NCI-H345 (cell line): Measurements from ENCODE around the gene SYT11.
A peak's percentile ranks its signal among the peaks of the same experiment; 100 is the strongest.
"Not testable (repeated sequence)": the region's sequence is repeated elsewhere in the genome, so short reads cannot be mapped to it uniquely, and the experiment has no call there.

ENCODE experiments used
- DNase-seq: peaks from one replicate; lab custom pipeline; 2025; lab: John Stamatoyannopoulos, UW

SYT11 gene

DNA sequence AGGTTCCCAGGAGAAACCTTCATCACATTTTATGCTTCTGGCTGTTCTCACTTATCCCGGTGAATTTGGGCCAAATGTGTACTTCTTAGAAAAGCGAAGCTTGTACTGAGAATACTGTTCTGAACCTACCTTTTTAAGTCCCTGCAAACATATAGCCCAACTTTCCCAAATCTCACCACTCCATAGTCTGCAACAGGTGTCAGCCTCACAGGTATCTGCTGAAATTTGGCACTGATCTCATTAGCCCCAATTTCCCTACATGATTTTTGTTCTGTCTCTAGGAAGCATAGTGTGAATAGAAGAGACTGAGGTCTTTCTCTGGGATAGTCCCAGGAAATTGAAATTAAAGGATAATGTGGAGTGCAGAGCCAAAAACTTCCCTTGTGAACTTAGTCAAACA is 40.3 kb downstream of the SYT11 start:
- no peak for DNase-seq

DNA sequence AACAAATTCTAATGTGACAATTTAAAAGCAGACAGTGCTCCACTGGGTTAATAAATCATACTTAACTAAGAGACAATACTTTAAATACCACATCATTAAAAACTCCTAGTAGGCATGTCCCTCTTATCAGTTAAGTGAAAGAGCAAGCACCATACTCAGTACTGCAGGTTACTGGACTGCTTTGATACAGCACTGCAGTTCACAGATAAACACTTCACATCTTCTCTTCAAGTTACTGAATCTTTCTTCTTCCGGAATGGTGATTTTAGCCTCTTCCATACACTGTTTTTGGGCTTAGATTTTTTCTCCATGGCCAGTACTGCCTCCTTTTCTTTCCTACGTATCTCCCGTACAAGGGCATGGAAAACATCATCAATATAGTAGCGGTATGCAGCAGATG is 40.8 kb downstream of the SYT11 start:
- DNase-seq = no peak

DNA sequence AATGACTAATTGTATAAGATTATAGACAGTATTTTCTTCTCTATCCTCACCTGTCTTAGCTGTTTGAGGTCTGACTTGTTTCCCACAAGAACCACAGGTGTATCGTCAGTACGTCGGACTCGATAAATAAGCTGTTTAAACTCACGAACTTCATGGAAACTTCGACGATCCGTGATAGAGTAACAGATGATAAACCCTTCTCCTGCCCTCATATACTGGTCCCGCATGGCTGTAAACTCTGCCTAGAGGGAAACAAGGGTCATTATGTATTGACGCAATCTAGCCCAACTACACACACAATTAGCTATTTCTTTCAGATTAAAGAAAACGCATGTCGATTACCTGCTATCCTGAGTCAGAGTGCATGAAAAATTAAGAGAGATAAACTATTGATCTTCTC is 44.9 kb downstream of the SYT11 start:
- DNase-seq = no peak

DNA sequence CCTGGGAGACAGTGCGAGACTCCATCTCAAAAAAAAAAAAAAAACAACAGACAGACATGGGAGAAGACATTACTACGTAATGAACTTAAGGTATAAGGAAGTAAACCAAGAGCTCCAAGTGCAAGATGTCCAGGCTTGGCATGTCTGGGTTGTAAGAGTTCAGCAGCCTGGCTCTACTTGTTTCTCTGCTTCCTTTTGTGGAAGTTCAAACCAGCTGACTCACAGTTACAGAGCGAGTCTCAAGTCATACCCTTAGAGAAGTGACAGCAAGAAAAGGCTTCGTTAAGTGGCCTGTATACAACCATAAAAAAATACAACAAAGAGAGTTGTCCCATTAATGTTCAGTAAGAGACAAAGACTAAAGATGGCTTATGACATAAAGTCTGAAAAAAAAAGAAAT is 50.5 kb downstream of the SYT11 start:
- DNase-seq = no peak

DNA sequence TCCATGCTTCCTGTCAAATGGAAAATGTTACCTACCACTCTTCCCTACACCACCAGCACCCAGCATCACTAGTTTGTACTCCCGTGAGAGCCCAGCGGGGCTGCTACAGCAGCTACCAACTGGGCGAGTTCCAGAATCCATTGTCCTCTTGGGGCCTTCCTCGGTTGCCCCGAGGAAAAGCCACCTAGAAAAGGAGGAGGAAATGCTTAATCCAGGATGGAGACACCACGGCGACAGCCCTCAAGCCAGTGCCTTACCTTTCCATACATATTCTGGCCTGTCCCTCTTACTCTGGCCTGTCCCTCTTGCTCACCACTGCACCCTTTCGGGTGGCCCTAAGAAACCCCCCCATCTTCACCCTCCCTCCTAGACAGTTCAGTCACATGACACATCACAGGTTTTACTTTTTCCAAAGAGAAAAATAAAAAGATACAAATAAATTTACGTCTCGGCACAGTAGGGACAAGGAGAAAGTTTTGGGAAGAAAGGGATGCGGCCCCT is 51.3 kb downstream of the SYT11 start:
- DNase-seq = peak; percentile 78

DNA sequence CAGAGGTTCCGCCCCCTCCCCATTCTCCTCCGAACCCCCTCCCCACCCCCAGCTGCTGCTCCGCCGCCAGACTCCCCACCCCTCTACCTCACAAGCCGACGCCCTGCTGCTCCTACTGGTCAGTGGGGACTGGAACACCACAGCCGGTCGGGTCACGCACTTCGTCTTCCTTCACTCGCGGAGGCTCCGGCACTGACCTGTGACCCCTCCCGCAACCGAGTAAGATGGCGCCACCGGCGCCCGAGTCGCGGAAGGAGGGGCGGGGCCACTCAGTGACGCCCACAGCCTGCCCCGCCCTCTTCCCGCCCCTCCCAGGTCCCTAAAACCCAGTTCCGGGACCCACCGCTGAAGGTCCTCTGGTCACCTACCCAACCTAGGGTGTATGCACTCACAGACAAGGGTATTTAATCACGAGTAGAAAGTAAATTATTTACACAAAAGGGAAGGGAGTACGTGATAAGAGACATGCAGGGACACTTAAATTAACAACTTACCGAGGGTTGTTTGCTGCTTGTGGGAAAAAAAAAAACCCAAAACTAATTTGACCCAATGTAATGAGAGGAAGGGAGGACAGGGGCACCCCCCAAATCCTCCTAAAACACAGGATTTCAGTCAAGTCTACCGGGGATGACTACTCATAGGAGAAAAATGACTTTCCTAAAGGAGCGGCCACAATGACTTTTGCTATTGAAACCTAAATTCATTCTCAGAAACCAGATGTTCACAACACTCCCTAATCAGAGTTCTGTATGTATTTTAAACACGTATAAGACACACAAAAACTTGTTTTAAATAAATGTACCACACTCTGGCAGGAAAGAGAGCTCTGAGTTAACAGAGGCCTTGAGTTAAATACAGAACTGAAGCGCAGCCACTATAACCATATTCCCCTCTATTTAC is 52.0 kb downstream of the SYT11 start, which contains the start of gene RIT1:
RIT1 (minus strand) TSS at position 194 of the 900 bp plus-strand sequence. CDS start 588 bp downstream, outside the sequence.
- DNase-seq = peak; percentile 99

DNA sequence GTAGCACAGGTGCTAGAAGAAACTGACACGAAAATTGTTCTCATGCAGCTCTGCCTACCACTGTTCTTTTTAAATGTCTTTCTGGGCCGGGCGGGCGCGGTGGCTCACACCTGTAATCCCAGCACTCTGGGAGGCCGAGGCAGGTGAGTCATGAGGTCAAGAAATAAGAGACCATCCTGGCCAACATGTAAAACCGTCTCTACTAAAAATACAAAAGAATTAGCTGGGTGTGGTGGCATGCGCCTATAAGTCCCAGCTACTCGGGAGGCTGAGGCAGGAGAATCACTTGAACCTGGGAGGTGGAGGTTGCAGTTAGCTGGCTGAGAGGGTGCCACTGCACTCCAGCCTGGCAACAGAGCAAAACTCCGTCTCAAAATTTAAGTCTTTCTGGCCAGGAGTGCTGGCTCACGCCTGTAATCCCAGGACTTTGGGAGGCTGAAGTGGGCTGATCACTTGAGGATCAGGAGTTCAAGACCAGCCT is 52.7 kb downstream of the SYT11 start:
- DNase-seq = no peak

DNA sequence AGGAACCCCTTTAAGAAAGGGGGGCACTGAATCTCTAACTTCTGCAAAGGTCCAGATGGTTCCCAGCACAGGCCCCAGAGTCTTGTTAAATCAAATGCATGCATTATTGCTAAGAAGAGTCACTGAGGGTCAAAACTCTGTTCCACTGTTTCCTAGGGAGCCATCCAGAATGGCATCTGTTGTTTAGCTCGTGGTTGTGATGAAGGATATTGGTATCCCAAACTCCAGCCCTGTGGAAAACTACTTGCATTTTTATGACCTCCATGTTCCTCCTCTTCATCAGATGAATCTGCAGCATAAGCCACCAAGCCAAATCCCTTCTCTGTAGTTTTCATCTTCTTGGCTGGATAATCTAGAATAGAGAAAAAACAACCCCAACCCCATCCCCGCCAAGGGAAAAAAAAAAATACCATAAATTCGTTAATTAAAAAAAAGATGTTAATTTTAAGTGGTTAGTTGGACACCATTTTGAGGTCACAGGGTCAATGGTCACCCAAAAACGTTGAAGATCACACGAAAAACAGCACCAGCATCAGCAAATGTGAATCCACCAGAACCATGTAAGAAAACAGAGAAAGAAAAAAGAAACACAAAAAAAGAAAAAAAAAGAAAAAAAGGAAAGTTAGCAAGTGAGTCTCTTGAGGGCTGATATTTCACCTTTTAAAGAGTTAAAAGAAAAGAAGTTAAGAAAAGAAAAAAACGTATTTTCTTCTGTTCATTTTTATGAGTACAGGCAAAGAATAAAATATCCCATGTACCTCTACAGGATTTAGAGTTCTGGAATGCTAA is 54.8 kb downstream of the SYT11 start:
- no peak for DNase-seq

DNA sequence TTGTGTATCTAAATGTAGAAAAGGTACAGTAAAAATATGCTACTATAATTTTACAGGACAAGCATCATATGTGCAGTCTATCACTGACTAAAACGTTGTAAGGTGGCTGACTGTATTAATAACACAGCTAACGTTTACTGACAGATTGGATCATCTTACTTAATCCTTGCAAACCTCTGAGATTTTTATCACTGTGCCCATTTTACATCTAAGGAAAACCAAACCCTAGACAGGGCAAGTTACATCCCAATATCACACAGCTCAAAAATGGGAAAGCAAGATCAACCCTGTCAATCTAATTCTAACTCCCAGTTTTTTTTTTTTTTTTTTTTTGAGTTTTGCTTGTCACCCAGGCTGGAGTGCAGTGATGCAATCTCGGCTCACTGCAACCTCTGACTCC is 59.3 kb downstream of the SYT11 start:
- no peak for DNase-seq

DNA sequence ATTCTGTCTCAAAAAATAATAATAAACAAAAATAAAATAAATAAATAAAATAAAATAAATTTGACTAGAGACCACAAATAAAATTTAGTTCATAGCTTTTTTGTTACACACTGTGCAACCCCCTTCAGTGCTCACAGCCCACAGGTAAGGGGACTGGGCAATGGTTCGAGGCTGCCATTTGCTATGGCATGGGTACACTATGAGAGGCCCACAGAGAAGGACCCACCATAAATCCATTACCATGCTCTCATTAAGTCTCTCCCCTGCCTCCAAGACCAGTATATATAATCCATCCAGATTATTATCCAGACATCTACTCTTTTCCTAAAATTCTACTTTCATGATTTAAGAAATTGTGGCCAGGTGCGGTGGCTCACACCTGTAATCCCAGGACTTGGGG is 60.4 kb downstream of the SYT11 start:
- no peak for DNase-seq

DNA sequence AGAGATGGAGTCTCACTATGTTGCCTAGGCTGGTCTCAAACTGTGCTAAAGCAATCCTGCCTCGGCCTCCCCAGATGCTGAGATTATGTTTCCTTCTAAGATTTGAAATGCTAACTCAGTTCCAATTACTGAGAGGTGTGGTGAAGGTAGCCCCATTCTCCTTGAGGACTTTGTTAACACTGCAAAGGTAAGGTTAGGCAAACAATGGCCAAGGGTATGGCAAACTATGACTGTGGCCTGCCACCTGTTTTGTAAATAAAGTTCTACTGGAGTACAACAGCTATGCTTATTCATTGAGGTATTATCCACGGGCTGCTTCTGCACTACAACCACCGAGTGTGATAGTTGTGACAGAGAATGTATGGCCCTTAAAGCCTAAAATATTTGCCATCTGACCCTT is 61.4 kb downstream of the SYT11 start:
- DNase-seq = no peak

DNA sequence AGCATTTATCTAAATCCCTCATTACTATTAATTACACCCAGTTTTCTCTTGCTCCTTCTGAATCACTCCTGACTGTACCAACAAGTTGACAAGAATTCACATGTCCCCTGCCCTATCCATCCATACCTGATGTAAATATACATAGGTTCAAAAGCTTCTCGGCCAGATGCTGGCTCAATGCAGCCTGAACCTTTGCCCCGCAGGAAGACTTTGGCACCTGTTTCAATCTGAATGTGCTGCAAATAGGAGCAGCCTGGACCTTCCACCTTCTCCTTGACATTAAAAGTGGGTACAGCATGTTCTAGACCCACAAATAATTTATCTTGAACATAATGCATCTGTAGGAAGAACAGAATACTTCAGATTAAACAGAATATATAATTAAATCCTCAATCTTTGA is 66.1 kb downstream of the SYT11 start:
- DNase-seq = no peak

DNA sequence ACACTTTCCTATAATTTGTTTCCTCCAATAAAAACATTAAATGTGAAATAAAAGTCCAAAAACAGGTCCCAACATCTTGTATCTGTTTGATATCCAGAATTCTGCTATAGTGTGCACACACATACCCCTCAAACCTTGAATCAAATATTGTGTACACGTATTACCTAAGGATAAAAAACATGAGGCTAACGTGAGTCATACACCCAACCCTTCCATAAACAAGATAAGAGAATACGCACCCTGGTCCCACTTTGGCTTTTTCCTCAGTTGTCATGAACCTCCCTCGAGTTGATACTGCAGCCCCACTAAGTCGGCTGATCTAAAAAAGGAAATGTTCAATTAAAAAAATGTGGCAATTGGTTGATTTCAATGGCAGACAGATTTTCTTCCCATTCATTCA is 69.7 kb downstream of the SYT11 start:
- no peak for DNase-seq

DNA sequence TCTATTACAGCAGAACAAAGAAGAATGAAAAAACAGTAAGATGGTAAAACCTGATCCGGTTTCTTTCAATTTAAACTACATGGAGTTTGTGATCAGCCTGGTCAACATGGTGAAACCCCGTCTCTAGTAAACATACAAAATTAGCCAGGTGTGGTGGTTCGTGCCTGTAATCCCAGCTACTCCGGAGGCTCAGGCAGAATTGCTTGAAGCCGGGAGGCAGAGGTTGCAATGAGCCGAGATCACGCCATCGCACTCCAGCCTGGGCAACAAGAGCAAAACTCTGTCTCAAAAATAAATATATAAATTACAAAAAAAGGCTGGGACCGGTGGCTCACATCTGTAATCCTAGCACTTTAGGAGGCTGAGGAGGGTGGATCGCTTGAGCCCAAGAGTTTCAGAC is 71.4 kb downstream of the SYT11 start:
- not testable (repeated sequence) for DNase-seq

DNA sequence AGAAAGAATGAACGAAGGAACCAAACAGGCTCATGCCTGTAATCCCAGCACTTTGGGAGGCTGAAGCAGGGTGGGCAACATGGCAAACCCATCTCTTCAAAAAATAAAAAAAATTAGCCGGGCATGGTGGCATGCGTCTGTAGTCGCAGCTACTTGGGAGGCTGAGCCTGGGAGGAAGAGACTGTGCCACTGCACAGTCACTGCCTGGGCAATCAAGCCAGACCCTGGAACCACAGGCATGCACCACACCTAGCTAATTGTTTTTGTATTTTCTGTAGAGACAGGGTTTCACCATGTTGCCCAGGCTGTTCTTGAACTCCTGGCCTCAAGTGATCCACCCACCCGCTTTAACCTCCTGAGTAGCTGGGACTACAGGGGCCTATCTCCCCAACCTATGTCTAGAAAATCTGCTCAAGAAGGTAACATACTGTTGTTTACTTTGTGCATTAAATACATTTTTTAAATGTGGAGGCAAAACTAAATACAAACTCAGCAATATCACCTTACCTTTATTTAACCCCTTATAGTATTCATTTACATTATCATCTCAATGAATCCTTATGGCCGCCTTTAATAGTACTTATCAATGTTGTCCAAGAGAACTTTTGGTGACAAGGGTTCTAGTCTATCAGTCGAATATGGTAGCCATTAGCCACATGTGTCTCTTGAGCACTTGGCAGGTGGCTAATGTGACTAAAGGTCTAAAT is 72.1 kb downstream of the SYT11 start:
- DNase-seq = no peak

DNA sequence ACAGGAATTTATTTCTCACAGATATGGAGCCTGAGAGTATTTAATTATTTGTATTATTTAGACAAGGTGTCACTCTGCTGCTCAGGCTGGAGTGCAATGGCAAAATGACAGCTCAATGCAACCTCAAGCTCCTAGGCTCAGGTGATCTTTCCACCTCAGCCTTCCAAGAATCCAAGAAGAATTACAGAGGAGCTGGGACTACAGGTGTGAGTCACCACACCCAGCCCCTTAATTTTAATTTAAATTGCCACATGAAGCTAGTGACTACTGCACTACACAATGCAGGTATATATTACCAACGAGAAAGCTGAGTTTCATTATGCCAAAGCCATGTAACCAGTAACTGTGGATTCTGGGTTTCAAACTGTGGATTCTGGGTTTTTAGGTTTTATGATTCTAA is 72.7 kb downstream of the SYT11 start:
- DNase-seq = no peak

DNA sequence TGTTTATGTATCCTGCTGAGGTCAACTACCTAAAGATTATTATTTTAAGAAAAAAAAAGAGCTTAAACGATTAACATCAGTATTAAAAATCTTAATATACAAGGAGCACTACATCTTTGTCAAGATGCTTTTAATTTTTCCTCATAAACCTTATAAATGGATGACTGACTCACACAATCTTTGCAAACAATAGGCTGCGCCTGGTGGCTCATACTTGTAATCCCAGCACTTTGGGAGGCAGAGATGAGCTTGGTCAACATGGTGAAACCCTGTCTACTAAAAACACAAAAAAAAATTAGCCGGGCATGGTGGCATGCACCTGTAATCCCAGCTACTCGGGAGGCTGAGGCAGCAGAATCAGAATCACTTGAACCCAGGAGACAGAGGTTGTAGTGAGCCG is 73.1 kb downstream of the SYT11 start:
- DNase-seq = no peak

DNA sequence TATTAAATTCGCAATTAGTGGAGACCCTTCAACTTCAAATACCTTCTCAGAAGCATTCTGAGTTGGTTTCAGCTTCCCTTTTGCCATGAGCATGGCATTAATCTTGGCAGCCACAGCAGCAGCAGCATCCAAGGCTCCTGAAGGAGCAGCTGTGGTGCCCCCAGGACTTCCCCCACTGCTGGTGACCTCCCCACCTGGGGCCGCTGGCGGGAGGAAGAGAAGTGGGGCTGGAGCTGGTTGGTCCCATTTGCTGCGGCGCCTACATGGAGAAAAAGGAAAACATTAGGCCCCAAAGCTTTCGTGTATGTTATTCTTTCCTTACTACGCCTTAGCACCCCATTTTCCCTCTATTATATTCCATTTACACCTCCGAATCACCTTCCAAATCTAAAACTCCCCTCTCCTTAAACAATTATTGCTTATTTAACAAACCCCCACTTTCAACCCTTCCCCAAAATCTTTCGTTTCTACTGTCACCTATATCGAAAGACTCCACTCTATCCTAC is 74.3 kb downstream of the SYT11 start:
- no peak for DNase-seq

DNA sequence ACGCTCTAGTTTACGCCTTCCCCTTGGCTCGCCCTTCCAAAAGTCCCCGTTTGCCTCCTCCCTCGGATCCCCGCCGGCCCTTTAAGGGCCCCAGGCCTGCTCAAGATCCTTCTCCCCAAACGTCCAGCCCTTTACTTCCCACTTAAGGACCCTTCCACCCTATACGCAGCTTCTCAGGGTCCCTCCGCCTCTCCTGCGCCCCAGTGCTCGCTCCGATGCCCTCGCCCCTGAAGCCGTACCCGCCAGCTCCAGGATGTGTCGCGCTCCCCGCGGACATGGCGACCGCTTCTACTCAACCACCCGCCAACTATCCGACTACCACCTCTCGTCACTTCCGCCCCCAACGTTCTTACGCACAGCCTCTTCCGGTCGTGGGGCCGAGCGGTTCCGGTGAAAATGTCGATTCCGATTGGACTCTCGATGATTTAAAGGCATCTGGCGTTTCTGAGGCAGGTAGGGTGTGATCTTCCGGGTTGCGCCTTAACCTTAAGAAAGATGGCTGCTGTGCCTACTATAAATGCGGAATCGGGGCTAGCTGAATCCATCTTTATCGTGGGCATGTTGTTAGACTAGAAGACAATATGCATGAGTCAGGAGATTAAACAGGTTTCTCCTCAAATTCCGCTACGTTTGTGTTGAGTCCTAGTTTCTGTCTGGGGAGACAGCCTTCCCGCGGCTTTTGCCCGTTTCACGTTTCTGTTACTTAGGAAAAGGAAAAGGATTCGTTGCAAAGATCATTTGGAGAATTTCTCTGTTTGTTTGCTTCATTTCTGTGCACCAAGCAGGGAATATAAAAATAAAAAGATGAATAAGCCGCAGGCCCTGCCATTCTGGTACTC is 74.9 kb downstream of the SYT11 start, which contains the start of gene KHDC4:
KHDC4 (minus strand) TSS at position 317 of the 839 bp plus-strand sequence; CDS start at position 277, 40 bp downstream.
- DNase-seq = peak; percentile 100
